Measurements from ENCODE around the gene PRRX2. TPM values are rescaled to one million over a fixed set of nuclear protein-coding genes. Genes with fewer than 3 reads are reported as not detected.

The PRRX2 gene
- total and polyA plus RNA-seq, 9 of the 15 experiments (the other 6 are each of a cell fraction or from before 2014, with no cell fraction given): 0.21 TPM; not detected in 8

- TF ChIP-seq, protein P1, sequence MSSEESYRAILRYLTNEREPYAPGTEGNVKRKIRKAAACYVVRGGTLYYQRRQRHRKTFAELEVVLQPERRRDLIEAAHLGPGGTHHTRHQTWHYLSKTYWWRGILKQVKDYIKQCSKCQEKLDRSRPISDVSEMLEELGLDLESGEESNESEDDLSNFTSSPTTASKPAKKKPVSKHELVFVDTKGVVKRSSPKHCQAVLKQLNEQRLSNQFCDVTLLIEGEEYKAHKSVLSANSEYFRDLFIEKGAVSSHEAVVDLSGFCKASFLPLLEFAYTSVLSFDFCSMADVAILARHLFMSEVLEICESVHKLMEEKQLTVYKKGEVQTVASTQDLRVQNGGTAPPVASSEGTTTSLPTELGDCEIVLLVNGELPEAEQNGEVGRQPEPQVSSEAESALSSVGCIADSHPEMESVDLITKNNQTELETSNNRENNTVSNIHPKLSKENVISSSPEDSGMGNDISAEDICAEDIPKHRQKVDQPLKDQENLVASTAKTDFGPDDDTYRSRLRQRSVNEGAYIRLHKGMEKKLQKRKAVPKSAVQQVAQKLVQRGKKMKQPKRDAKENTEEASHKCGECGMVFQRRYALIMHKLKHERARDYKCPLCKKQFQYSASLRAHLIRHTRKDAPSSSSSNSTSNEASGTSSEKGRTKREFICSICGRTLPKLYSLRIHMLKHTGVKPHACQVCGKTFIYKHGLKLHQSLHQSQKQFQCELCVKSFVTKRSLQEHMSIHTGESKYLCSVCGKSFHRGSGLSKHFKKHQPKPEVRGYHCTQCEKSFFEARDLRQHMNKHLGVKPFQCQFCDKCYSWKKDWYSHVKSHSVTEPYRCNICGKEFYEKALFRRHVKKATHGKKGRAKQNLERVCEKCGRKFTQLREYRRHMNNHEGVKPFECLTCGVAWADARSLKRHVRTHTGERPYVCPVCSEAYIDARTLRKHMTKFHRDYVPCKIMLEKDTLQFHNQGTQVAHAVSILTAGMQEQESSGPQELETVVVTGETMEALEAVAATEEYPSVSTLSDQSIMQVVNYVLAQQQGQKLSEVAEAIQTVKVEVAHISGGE (CRISPR knock-in tag; IDR thresholded peaks at IDR 0.05): no peak
- peak in 1 of 2 experiments; percentile 29; a peak in 1 of 4 replicates for TF ChIP-seq RCOR1 (IDR thresholded peaks at IDR 0.05; ENCODE audit: borderline replicate concordance in 1 of 2, low read depth in 2 of 2, low read length in 2 of 2)
- peak; percentile 69 for TF ChIP-seq CBFA2T3 (IDR thresholded peaks at IDR 0.05)
- TF ChIP-seq ZNF174 (CRISPR knock-in tag; IDR thresholded peaks at IDR 0.05): no peak
- TF ChIP-seq TAL1 (IDR thresholded peaks at IDR 0.05): peak; percentile 50
Measured at GRCh38 chr9:129656795-129657390, 8.6 kb upstream of the PRRX2 start (continued).

DNA sequence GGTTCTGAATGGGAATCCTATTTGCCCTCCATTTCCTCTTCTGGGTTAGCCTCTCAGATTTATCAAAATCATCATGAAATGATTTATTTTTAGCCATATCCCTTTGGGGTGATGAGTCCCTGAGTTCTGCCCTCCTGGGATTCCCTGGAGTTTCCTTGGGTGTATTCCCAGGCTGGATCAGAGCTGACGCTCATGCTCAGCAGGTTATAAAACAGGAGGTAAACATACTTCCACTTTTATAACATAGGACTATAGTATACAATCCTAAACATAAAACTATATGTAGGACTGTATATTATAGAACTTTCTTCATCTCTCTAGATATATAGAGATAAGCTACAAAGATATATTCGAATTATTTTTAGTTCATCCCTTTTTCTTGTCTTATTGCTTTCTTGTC, 4.4 kb upstream of the PRRX2 start:
- Histone ChIP-seq H2AFZ (ENCODE audit: low read depth, low read length) (no peak overlapping the region), H3K27ac (ENCODE audit: extremely low read depth, low read depth, low read length) (no peak overlapping the region), H3K4me1 (replicated peaks in 1 of 2; ENCODE audit: control insufficient read depth in 2 of 2, insufficient read depth in 2 of 2, low read length in 2 of 2) (peaks cover 0 to 12% of the 10 kb centered on the region in 2 experiments; a peak in 3 of 5 replicates), H3K79me2 (ENCODE audit: control insufficient read depth, insufficient read depth, low read length) (no peaks in the 10 kb centered on the region), H3K4me2 (ENCODE audit: insufficient read depth, low read length) (no peak overlapping the region), H3K27me3 (ENCODE audit: control insufficient read depth in 2 of 2, insufficient read depth in 2 of 2, low read length in 2 of 2) (peaks cover 29 to 31% of the 10 kb centered on the region in 2 experiments; a peak in 4 of 5 replicates), H3K9me3 (replicated peaks; ENCODE audit: control insufficient read depth, insufficient read depth, low read depth, low read length) (no peaks in the 10 kb centered on the region), H4K20me1 (replicated peaks; ENCODE audit: control insufficient read depth, insufficient read depth, low read length) (no peaks in the 10 kb centered on the region; the same call in 1 of the 2 replicates), H3K9me1 (ENCODE audit: control insufficient read depth, insufficient read depth, low read length) (no peaks in the 10 kb centered on the region), H3K9ac (ENCODE audit: insufficient read depth in 1 of 2, low read depth in 2 of 2, low read length in 2 of 2) (no peak overlapping the region), H3K4me3 (no peak overlapping the region), H3K36me3 (ENCODE audit: control insufficient read depth, insufficient read depth, low read length) (no peaks in the 10 kb centered on the region)
- DNase-seq (ENCODE audit: extremely low read depth in 1 of 4, low spot score in 3 of 4) (no peak), FAIRE-seq (no peak), ATAC-seq (no peak)
- WGBS (ENCODE audit: insufficient coverage, low coverage, missing lambda C conversion rate): 5% methylated on average over 2 of the region's 2 CpGs
- intact Hi-C loops (cut with micrococcal nuclease): no loop called here
- BruUV-seq (replicated peaks): no TSS peak
- POLR2A ChIA-PET: interaction anchor here (0.6 to 1.3 kb wide), 3 partner anchors 18 to 226 kb away, joined by 3 to 4 read pairs (median 4); no protein-coding TSS in a partner anchor
- CTCF ChIA-PET (ENCODE audit: low intra/inter-chr PET ratio): no interaction called here
- in situ Hi-C loops (cut with MboI): loop anchor here (10.0 to 25.0 kb wide), 2 partner anchors 676 to 764 kb away; no protein-coding TSS in a partner anchor
- TF ChIP-seq RBM14 (IDR thresholded peaks at IDR 0.05; ENCODE audit: borderline replicate concordance, insufficient read depth, low read depth, low read length): no peak
- no peak for TF ChIP-seq CHD2 (IDR thresholded peaks at IDR 0.05; ENCODE audit: low read depth, low read length)
- TF ChIP-seq ETV1 (tag; conservative IDR thresholded peaks at IDR 0.05; ENCODE audit: low read depth): no peak
- no peak for TF ChIP-seq LEF1 (IDR thresholded peaks at IDR 0.05)
- no peak for TF ChIP-seq RUNX1 (IDR thresholded peaks at IDR 0.05; ENCODE audit: low read depth)
- TF ChIP-seq THRB (CRISPR knock-in tag; conservative IDR thresholded peaks at IDR 0.05): no peak
- TF ChIP-seq, protein P2, sequence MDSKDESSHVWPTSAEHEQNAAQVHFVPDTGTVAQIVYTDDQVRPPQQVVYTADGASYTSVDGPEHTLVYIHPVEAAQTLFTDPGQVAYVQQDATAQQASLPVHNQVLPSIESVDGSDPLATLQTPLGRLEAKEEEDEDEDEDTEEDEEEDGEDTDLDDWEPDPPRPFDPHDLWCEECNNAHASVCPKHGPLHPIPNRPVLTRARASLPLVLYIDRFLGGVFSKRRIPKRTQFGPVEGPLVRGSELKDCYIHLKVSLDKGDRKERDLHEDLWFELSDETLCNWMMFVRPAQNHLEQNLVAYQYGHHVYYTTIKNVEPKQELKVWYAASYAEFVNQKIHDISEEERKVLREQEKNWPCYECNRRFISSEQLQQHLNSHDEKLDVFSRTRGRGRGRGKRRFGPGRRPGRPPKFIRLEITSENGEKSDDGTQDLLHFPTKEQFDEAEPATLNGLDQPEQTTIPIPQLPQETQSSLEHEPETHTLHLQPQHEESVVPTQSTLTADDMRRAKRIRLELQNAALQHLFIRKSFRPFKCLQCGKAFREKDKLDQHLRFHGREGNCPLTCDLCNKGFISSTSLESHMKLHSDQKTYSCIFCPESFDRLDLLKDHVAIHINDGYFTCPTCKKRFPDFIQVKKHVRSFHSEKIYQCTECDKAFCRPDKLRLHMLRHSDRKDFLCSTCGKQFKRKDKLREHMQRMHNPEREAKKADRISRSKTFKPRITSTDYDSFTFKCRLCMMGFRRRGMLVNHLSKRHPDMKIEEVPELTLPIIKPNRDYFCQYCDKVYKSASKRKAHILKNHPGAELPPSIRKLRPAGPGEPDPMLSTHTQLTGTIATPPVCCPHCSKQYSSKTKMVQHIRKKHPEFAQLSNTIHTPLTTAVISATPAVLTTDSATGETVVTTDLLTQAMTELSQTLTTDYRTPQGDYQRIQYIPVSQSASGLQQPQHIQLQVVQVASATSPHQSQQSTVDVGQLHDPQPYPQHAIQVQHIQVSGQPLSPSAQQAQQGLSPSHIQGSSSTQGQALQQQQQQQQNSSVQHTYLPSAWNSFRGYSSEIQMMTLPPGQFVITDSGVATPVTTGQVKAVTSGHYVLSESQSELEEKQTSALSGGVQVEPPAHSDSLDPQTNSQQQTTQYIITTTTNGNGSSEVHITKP (IDR thresholded peaks at IDR 0.05; ENCODE audit: partially characterized antibody): no peak

All from K562 (cell line).